ENCODE data around the gene LIMA1.
A peak's percentile ranks its signal among the peaks of the same experiment; 100 is the strongest.
"Not testable (repeated sequence)": the region's sequence is repeated elsewhere in the genome, so short reads cannot be mapped to it uniquely, and the experiment has no call there.

The LIMA1 gene

DNA sequence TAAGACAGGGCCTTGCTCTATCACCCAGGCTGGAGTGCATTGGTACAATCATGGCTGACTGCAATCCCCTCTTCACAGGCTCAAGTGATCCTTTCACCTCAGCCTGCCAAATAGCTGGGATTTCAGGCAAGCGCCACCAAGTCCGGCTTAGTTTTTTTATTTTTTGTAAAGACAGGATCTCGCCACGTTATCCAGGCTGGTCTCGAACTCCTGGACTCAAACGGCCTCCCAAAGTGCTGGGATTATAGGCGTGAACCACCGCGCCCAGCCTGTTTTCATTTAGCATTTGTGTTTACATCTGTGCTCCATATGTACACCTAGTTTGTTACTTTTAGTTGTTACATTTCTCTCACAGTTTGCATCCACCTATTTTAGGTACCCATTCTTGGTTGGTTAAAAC lies 32.5 kb upstream of the LIMA1 start:
- TF ChIP-seq TSHZ2 (CRISPR knock-in tag; IDR thresholded peaks at IDR 0.05) (no peak), TOX (CRISPR knock-in tag; IDR thresholded peaks at IDR 0.05; ENCODE audit: borderline replicate concordance) (no peak), ARNTL (CRISPR knock-in tag; IDR thresholded peaks at IDR 0.05; ENCODE audit: borderline replicate concordance, low read depth) (no peak), PATZ1 (CRISPR knock-in tag; IDR thresholded peaks at IDR 0.05; ENCODE audit: borderline replicate concordance) (no peak), SNAI2 (CRISPR knock-in tag; IDR thresholded peaks at IDR 0.05) (no peak), ZFP3 (CRISPR knock-in tag; IDR thresholded peaks at IDR 0.05) (no peak), CSRNP3 (CRISPR knock-in tag; IDR thresholded peaks at IDR 0.05) (no peak), GLIS3 (CRISPR knock-in tag; IDR thresholded peaks at IDR 0.05) (no peak), ZNF8 (CRISPR knock-in tag; IDR thresholded peaks at IDR 0.05) (no peak), PPARA (CRISPR knock-in tag; IDR thresholded peaks at IDR 0.05; ENCODE audit: borderline replicate concordance) (no peak), ZFP30 (CRISPR knock-in tag; IDR thresholded peaks at IDR 0.05) (no peak), TCF4 (CRISPR knock-in tag; IDR thresholded peaks at IDR 0.05; ENCODE audit: borderline replicate concordance) (no peak), ISL1 (CRISPR knock-in tag; IDR thresholded peaks at IDR 0.05) (no peak)
- TF ChIP-seq, protein P1, sequence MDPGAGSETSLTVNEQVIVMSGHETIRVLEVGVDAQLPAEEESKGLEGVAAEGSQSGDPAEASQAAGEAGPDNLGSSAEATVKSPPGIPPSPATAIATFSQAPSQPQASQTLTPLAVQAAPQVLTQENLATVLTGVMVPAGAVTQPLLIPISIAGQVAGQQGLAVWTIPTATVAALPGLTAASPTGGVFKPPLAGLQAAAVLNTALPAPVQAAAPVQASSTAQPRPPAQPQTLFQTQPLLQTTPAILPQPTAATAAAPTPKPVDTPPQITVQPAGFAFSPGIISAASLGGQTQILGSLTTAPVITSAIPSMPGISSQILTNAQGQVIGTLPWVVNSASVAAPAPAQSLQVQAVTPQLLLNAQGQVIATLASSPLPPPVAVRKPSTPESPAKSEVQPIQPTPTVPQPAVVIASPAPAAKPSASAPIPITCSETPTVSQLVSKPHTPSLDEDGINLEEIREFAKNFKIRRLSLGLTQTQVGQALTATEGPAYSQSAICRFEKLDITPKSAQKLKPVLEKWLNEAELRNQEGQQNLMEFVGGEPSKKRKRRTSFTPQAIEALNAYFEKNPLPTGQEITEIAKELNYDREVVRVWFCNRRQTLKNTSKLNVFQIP (CRISPR knock-in tag; IDR thresholded peaks at IDR 0.05; ENCODE audit: borderline replicate concordance, low read depth) = no peak
- no peak for ATAC-seq

DNA sequence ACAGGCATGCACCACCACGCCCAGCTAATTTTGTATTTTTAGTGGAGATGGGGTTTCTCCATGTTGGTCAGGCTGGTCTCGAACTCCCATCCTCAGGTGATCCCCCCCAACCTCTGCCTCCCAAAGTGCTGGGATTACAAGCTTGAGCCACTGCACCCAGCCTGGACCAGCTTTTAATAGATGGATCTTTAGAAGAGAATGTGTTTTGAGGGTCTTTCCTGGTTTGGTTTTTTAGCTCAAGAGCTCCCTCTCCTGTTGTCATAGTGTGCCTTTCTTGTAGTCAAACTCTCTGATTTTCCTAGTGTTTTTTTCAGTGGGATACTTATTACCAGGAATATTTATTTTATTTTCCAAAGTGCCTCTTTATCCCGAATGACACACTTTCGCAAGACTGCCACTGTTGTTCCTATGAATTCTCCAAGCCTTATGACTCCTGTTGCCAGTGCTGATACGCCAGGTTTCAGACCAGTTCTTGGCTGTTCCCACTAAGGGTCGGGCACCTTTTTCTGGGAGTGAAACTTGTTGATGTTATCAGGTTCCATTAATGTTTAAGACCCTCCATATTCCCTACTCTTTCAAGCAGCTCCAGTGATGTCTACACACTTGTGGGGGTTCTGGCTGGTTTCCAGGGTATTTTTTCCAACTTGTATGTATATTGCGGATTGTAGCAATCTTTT lies 31.5 kb upstream of the LIMA1 start:
- peak; percentile 73 for ATAC-seq
- no peak for TF ChIP-seq CREB5 (CRISPR knock-in tag; IDR thresholded peaks at IDR 0.05; ENCODE audit: low read depth)

GRCh38 chr12:50313971-50314370 lies 30.7 kb upstream of the LIMA1 start:
- ATAC-seq = not testable (repeated sequence)

DNA sequence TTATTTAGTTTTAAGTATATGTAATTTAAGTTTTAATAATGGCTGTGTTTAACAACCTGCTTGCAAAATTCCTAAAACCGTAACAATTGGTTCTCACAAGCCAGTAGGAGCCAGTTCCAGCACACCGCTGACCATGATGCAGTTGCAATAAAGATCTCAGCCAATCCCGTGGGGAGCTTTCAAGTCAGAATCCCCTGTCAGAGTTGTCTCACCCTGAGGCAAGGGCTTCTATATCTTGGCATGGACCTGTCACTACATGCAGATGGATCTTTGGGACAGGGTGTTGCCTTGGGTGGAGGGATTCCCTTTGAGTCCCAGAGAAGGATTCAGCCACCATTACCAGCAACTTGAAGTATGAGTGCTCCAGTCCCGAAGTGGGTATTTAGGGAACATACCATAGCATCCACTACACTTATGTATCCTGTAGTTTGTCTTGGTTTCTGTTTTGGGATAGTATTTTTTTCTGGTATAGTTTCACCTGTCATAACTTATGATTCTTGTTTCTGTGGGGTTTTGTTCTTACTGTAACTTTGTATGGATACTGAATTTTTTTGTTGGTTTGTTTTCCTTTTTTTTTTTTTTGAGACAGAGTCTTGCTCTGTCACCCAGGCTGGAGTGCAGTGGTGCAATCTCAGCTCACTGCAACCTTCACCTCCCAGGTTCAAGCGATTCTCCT lies 30.1 kb upstream of the LIMA1 start:
- TF ChIP-seq RARB (CRISPR knock-in tag; IDR thresholded peaks at IDR 0.05) (no peak), OSR1 (CRISPR knock-in tag; IDR thresholded peaks at IDR 0.05) (no peak), ZNF70 (CRISPR knock-in tag; IDR thresholded peaks at IDR 0.05) (no peak), ZNF565 (CRISPR knock-in tag; conservative IDR thresholded peaks at IDR 0.05; ENCODE audit: low read depth) (no peak), ZFP30 (CRISPR knock-in tag; IDR thresholded peaks at IDR 0.05) (no peak), CREB5 (CRISPR knock-in tag; IDR thresholded peaks at IDR 0.05; ENCODE audit: low read depth) (no peak), TCF4 (CRISPR knock-in tag; IDR thresholded peaks at IDR 0.05; ENCODE audit: borderline replicate concordance) (no peak), BACH2 (CRISPR knock-in tag; IDR thresholded peaks at IDR 0.05; ENCODE audit: borderline replicate concordance) (no peak), SNAI2 (CRISPR knock-in tag; IDR thresholded peaks at IDR 0.05) (no peak), TSHZ2 (CRISPR knock-in tag; IDR thresholded peaks at IDR 0.05) (no peak)
- ATAC-seq = no peak
